ENCODE data around the gene PACSIN3.

- TF ChIP-seq CTCF (IDR thresholded peaks at IDR 0.05; ENCODE audit: borderline replicate concordance, extremely low read depth, low read length, poor library complexity, severe bottlenecking) (no peak), EZH2 (IDR thresholded peaks at IDR 0.05; ENCODE audit: borderline replicate concordance, low read depth, low read length, severe bottlenecking) (no peak)
Measured at GRCh38 chr11:47177846-47178245, 8.4 kb downstream of the PACSIN3 start.

Measured in DND-41 (cell line).